SK-N-SH (cell line): ENCODE results near the gene CRYBB3. TPM values are rescaled to one million over a fixed set of nuclear protein-coding genes. Genes with fewer than 3 reads are reported as not detected.

Experiments used
- CTCF ChIA-PET: fragments of 300-600, 350-600 bp; formaldehyde crosslinking; extraction: SDS; loops from one replicate; lab custom pipeline; 2021; lab: Yijun Ruan, JAX
- POLR2A ChIA-PET: fragments of 350-600 bp; sonication (Branson Sonifier 250); formaldehyde crosslinking; extraction: SDS; loops from one replicate; lab custom pipeline; 2020; ENCODE audit warnings: antibody characterized with exemption, inconsistent platforms; lab: Yijun Ruan, JAX
- DNase-seq: peaks from one replicate; pipeline ENCODE4 v3.0.0; 2012
- H2AFZ ChIP-seq: fragments of 200-600 bp; sonication (generic); 2 replicates; pipeline ENCODE4 v1.8.1; 2016; ENCODE audit warnings: antibody characterized with exemption, mild to moderate bottlenecking, low read depth
- H3F3A ChIP-seq: fragments of 200-600 bp; sonication (generic); replicated peaks from 2 replicates; pipeline ENCODE3; 2016; ENCODE audit warnings: antibody characterized with exemption, mild to moderate bottlenecking; ENCODE audit not compliant: insufficient read depth
- H3K27ac ChIP-seq, 2 experiments: fragments of 200-500 bp in 1 of 2; fragments of 200-600 bp in 1 of 2; sonication (Bioruptor generic) in 1 of 2; sonication (generic), shearing (Covaris generic) in 1 of 2; 2 replicates each; pipeline versions ENCODE4 v1.5.1 to v1.6.1; 2014 to 2016; ENCODE audit warnings: low read depth in 2 of 2, inconsistent platforms in 1 of 2, low read length in 1 of 2, mild to moderate bottlenecking in 1 of 2, mixed read lengths in 1 of 2
- H3K27me3 ChIP-seq: fragments of 200-600 bp; sonication (generic), shearing (Covaris generic); 2 replicates; pipeline ENCODE4 v1.6.1; 2016; ENCODE audit warnings: mixed run types; ENCODE audit not compliant: insufficient read depth
- H3K36me3 ChIP-seq, 2 experiments: fragments of 200-500 bp in 1 of 2; fragments of 200-600 bp in 1 of 2; sonication (Bioruptor generic) in 1 of 2; sonication (generic) in 1 of 2; replicated peaks in 1 of 2; 2 replicates each; pipeline versions ENCODE3 to v1.5.1; 2014 to 2016; ENCODE audit warnings: low read length in 1 of 2, mild to moderate bottlenecking in 1 of 2; ENCODE audit not compliant: insufficient read depth in 2 of 2, control insufficient read depth in 1 of 2
- H3K4me1 ChIP-seq, 2 experiments: fragments of 200-500 bp in 1 of 2; fragments of 200-600 bp in 1 of 2; sonication (Bioruptor generic) in 1 of 2; sonication (generic), shearing (Covaris generic) in 1 of 2; 2 replicates each; pipeline versions ENCODE4 v1.5.1 to v1.6.1; 2014 to 2016; ENCODE audit warnings: low read depth in 1 of 2, low read length in 1 of 2, mixed run types in 1 of 2; ENCODE audit not compliant: insufficient read depth in 2 of 2, control insufficient read depth in 1 of 2
- H3K4me2 ChIP-seq: fragments of 200-600 bp; sonication (generic), shearing (Covaris generic); 2 replicates; pipeline ENCODE4 v1.6.1; 2017; ENCODE audit warnings: mixed run types
- H3K4me3 ChIP-seq, 2 experiments: fragments of 200-500 bp in 1 of 2; fragments of 200-600 bp in 1 of 2; sonication (Bioruptor generic) in 1 of 2; sonication (generic), shearing (Covaris generic) in 1 of 2; 2 replicates each; pipeline versions ENCODE4 v1.5.1 to v1.8.1; 2014 to 2016; ENCODE audit warnings: low read depth in 2 of 2, inconsistent platforms in 1 of 2, low read length in 1 of 2, mild to moderate bottlenecking in 1 of 2, mixed read lengths in 1 of 2, moderate library complexity in 1 of 2
- H3K79me2 ChIP-seq: fragments of 200-600 bp; sonication (generic); 2 replicates; pipeline ENCODE4 v1.8.1; 2017; ENCODE audit warnings: mild to moderate bottlenecking; ENCODE audit not compliant: insufficient read depth
- H3K9ac ChIP-seq: fragments of 200-600 bp; sonication (generic); 2 replicates; pipeline ENCODE4 v1.6.1; 2017; ENCODE audit warnings: mixed run types
- H3K9me2 ChIP-seq: fragments of 200-600 bp; sonication (generic); 2 replicates; pipeline ENCODE4 v1.6.1; 2017; ENCODE audit warnings: mixed run types
- H3K9me3 ChIP-seq: fragments of 200-600 bp; sonication (generic); 2 replicates; pipeline ENCODE4 v1.6.1; 2017; ENCODE audit warnings: mixed run types, mild to moderate bottlenecking, moderate library complexity
- H4K20me1 ChIP-seq: fragments of 200-600 bp; sonication (generic); 2 replicates; pipeline ENCODE4 v1.6.1; 2017; ENCODE audit warnings: mild to moderate bottlenecking, mixed run types; ENCODE audit not compliant: insufficient read depth
- CTCF ChIP-seq: fragments of 200-600 bp; sonication (generic); IDR thresholded peaks from 2 replicates; pipeline ENCODE4 v1.6.1; 2017; ENCODE audit warnings: antibody characterized with exemption, mild to moderate bottlenecking, moderate library complexity
- MEF2A ChIP-seq: IDR thresholded peaks from 2 replicates; pipeline ENCODE4 v1.4.0; 2012; ENCODE audit warnings: low read depth, borderline replicate concordance
- RAD21 ChIP-seq: IDR thresholded peaks from 2 replicates; pipeline ENCODE4 v1.6.1; 2012; ENCODE audit warnings: mild to moderate bottlenecking, low read length
- RCOR1 ChIP-seq: fragments of 150-350 bp; IDR thresholded peaks from 2 replicates; pipeline ENCODE4 v1.6.1; 2017; ENCODE audit warnings: antibody characterized with exemption, low read length
- RXRA ChIP-seq: IDR thresholded peaks from 2 replicates; pipeline ENCODE4 v1.4.0; 2012; ENCODE audit warnings: low read depth, mild to moderate bottlenecking, borderline replicate concordance
- SMC3 ChIP-seq: IDR thresholded peaks from 2 replicates; pipeline ENCODE4 v1.6.1; 2012; ENCODE audit warnings: low read depth, low read length, improper control_type of control experiment
- TAF1 ChIP-seq: IDR thresholded peaks from 2 replicates; pipeline ENCODE4 v1.6.1; 2012; ENCODE audit warnings: low read depth, mild to moderate bottlenecking, low read length, moderate library complexity, borderline replicate concordance
- TCF12 ChIP-seq: IDR thresholded peaks from 2 replicates; pipeline ENCODE4 v1.4.0; 2012
- TEAD4 ChIP-seq: IDR thresholded peaks from 2 replicates; pipeline ENCODE4 v1.4.0; 2012; ENCODE audit warnings: mild to moderate bottlenecking, borderline replicate concordance; ENCODE audit not compliant: insufficient read depth
- YY1 ChIP-seq: IDR thresholded peaks from 2 replicates; pipeline ENCODE4 v1.4.0; 2012; ENCODE audit warnings: low read depth, mild to moderate bottlenecking
- WGBS: methylation state at CpG from one replicate; pipeline ENCODE4 v1.1.6; 2017; ENCODE audit warnings: low lambda C conversion rate; 5-methylcytosine and 5-hydroxymethylcytosine counted together
- polyA plus RNA-seq, 3 experiments: library from polyadenylated mRNA; depleted of rRNA; stranded (reverse); fragments of >200 nt; gene quantifications; 2 replicates each; pipeline ENCODE4 v1.2.3, GENCODE V29; 2012

CRYBB3 gene
- polyA plus RNA-seq, 1 of the 3 experiments (the other 2 are of a cell fraction) = 0.35 TPM

GRCh38 chr22:25200967-25201366 lies 1.3 kb downstream of the CRYBB3 start:
- no CpG with 5 or more reads among the region's 7 CpGs for WGBS
- no peak for TF ChIP-seq TCF12
- no peak for TF ChIP-seq YY1
- no peak for TF ChIP-seq RCOR1
- no peak overlapping the region for H3K27ac ChIP-seq
- H3K9ac ChIP-seq = no peak overlapping the region
- no peak overlapping the region for H2AFZ ChIP-seq
- H3K4me2 ChIP-seq = no peak overlapping the region
- no peaks in the 10 kb centered on the region for H3F3A ChIP-seq
- H4K20me1 ChIP-seq = peaks cover 7% of the 10 kb centered on the region; the same call in 1 of the 2 replicates
- no peaks in the 10 kb centered on the region for H3K9me2 ChIP-seq
- H3K4me1 ChIP-seq = no peaks in the 10 kb centered on the region
- no peaks in the 10 kb centered on the region for H3K79me2 ChIP-seq
- no peak for DNase-seq
- H3K4me3 ChIP-seq = no peak overlapping the region
- POLR2A ChIA-PET = no interaction called here
- peaks cover 7 to 15% of the 10 kb centered on the region in 2 experiments for H3K36me3 ChIP-seq
- no peaks in the 10 kb centered on the region for H3K9me3 ChIP-seq
- no peaks in the 10 kb centered on the region for H3K27me3 ChIP-seq
- CTCF ChIA-PET = interaction anchor here (0.7 to 3.3 kb wide), 16 partner anchors 11 to 1129 kb away, joined by 3 to 42 read pairs (median 9); no protein-coding TSS in a partner anchor

DNA sequence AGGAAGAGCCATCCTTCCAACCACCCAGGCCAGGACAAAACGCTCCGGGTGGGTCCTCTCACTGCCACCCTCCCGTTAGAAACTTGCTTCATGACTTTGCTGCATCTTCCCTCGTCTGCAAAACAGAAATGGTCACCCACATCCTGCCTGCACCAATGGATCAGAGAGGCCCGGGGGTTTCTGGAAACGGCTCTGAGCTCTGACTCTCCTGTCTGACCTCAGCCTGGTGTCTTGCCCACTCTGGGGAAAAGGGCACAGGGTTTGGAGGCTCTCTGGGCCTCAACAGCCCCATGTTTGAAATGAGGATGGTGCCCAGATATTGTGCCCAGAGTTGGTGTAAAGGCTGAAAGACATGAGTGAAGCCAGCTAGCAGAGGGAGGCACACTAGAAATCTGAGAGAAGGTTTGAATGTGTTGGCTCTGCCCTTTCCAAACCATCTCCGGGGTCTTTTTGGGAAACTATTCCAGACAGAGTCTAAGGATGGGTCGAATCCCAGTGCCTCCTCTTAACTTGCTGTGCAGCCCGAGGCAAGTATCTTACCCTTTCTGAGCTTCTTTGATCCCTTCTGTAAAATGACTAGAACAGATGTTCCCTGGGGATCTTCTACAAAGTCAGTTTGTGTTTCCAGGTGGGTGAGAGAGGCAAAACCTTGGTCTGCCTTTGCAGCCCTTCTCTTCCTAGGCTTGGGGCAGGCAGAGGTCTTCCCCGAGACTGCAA lies 2.1 kb downstream of the CRYBB3 start:
- Histone ChIP-seq H2AFZ (no peak overlapping the region), H4K20me1 (peaks cover 7% of the 10 kb centered on the region; the same call in 1 of the 2 replicates), H3K4me3 (no peak overlapping the region), H3K27me3 (no peaks in the 10 kb centered on the region)
- POLR2A ChIA-PET = interaction anchor here (1.1 kb wide), 1 partner anchor 133 kb away, joined by 3 read pairs; no protein-coding TSS in a partner anchor
- TF ChIP-seq MEF2A = no peak
- no peak for TF ChIP-seq RXRA
- TF ChIP-seq, all 33 proteins: peak for 0
- no peak overlapping the region for H3K4me2 ChIP-seq
- 63% methylated on average over 8 of the region's 10 CpGs for WGBS
- DNase-seq = no peak
- CTCF ChIA-PET = interaction anchor here (0.6 to 3.3 kb wide), 67 partner anchors 8 to 1280 kb away, joined by 3 to 42 read pairs (median 4); no protein-coding TSS in a partner anchor
- H3K4me1 ChIP-seq = no peaks in the 10 kb centered on the region
- no peak overlapping the region for H3K9ac ChIP-seq
- H3K27ac ChIP-seq = no peak overlapping the region
- peaks cover 3 to 15% of the 10 kb centered on the region in 2 experiments for H3K36me3 ChIP-seq
- H3K9me3 ChIP-seq = no peaks in the 10 kb centered on the region
- no peaks in the 10 kb centered on the region for H3F3A ChIP-seq
- H3K79me2 ChIP-seq = no peaks in the 10 kb centered on the region
- no peaks in the 10 kb centered on the region for H3K9me2 ChIP-seq

DNA sequence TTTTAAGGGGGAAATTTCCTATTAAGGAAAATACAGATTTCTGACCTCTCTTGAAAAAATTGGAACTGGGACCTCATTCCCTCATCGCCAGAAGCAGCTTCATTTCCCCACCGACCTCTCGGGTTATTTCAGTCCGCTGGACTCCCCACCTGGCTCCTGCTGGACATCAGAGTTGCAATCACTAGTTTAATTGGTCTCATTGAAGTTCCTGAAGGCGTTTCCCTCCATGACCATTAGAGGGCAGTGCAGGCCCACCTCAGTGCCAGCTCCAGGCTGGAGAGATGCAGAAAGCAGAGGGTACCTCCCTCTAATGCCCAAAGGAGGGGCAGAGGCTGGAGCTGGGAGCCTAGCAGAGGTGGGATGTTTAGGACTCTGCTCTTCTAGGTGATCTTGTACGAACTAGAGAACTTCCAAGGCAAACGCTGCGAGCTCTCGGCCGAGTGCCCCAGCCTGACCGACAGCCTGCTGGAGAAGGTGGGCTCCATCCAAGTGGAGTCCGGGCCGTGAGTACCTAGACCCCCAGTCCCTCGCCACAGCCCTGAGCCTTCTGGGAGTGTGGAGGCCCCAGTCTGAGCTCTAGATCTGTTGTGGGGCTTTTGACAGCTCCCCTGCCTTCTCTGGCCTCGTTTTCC lies 2.7 kb downstream of the CRYBB3 start:
- 15% methylated on average over 6 of the region's 15 CpGs for WGBS

More for the DNA sequence above, 2.7 kb downstream of the CRYBB3 start:
- TF ChIP-seq TEAD4 = no peak
- TF ChIP-seq RAD21 = peak; percentile 91
- TF ChIP-seq CTCF = peak; percentile 92
- TF ChIP-seq SMC3 = peak; percentile 75
- TF ChIP-seq TAF1 = no peak
- TF ChIP-seq, all 33 proteins: peak for 3
- no peaks in the 10 kb centered on the region for H3K4me1 ChIP-seq
- H3K9me2 ChIP-seq = no peaks in the 10 kb centered on the region
- peak; percentile 89 for DNase-seq
- no peaks in the 10 kb centered on the region for H3K9me3 ChIP-seq
- peaks cover 7% of the 10 kb centered on the region; the same call in 1 of the 2 replicates for H4K20me1 ChIP-seq
- H3K36me3 ChIP-seq = peaks cover 0 to 9% of the 10 kb centered on the region in 2 experiments
- H3K9ac ChIP-seq = no peak overlapping the region
- H3F3A ChIP-seq = no peaks in the 10 kb centered on the region
- ChIA-PET POLR2A (interaction anchor here (0.6 to 1.1 kb wide), 2 partner anchors 134 to 246 kb away, joined by 3 to 8 read pairs; no protein-coding TSS in a partner anchor), CTCF (interaction anchor here (0.5 to 3.3 kb wide), 72 partner anchors 9 to 1280 kb away, joined by 3 to 42 read pairs (median 4); partner anchors contain the start of gene SEZ6L)
- no peak overlapping the region for H3K27ac ChIP-seq
- no peaks in the 10 kb centered on the region for H3K27me3 ChIP-seq
- H3K79me2 ChIP-seq = no peaks in the 10 kb centered on the region
- no peak overlapping the region for H2AFZ ChIP-seq
- peak overlapping the region in 1 of 2 experiments; percentile 57; a peak in 1 of 4 replicates for H3K4me3 ChIP-seq
- H3K4me2 ChIP-seq = no peak overlapping the region
